Panc1 (cell line): ENCODE results near the gene ABCC1. TPM values are rescaled to one million over a fixed set of nuclear protein-coding genes. Genes with fewer than 3 reads are reported as not detected.

Experiments used
- ATAC-seq: fragments of 200-7000 bp; cut with Tn5 transposase; 2 replicates; pipeline ENCODE4 v1.9.1; 2020; ENCODE audit warnings: mild to moderate bottlenecking, moderate library complexity
- BruUV-seq: library from RNA; stranded (reverse); fragments of 400-500 nt; replicated peaks from 2 replicates; lab custom pipeline; 2021; lab: Mats Ljungman, UMichigan
- CTCF ChIA-PET: fragments of 300-600 bp; sonication (Branson Sonifier 250); formaldehyde crosslinking; loops from one replicate; lab custom pipeline; 2022; ENCODE audit warnings: antibody characterized with exemption; lab: Charles Lee
- POLR2A ChIA-PET: fragments of 300-600 bp; sonication (Branson Sonifier 250); formaldehyde crosslinking; loops from one replicate; lab custom pipeline; 2022; ENCODE audit warnings: antibody characterized with exemption; lab: Charles Lee
- DNase-seq: peaks from one replicate; pipeline ENCODE4 v3.0.0-alpha.2; 2010; ENCODE audit warnings: low read depth, low spot score
- H3K27ac ChIP-seq: 2 replicates; pipeline ENCODE4 v1.5.1; 2011; ENCODE audit warnings: mild to moderate bottlenecking, low read length, inconsistent platforms
- H3K27me3 ChIP-seq: fragments of 200-500 bp; sonication (Bioruptor generic); 2 replicates; pipeline ENCODE4 v1.6.0; 2014; ENCODE audit warnings: low read length, inconsistent platforms; ENCODE audit not compliant: control insufficient read depth, insufficient read depth
- H3K36me3 ChIP-seq: fragments of 200-500 bp; sonication (Bioruptor generic); 2 replicates; pipeline ENCODE4 v1.5.1; 2014; ENCODE audit warnings: inconsistent platforms, mild to moderate bottlenecking, low read length, moderate library complexity; ENCODE audit not compliant: control insufficient read depth, insufficient read depth
- H3K4me1 ChIP-seq: 2 replicates; pipeline ENCODE4 v1.5.1; 2011; ENCODE audit warnings: inconsistent platforms, mild to moderate bottlenecking, low read length, moderate library complexity; ENCODE audit not compliant: control insufficient read depth, insufficient read depth
- H3K4me3 ChIP-seq, 2 experiments: 2 replicates each; pipeline ENCODE4 v1.5.1; 2011 to 2012; ENCODE audit warnings: low read depth in 2 of 2, low read length in 2 of 2, mild to moderate bottlenecking in 2 of 2, inconsistent platforms in 1 of 2, moderate library complexity in 1 of 2
- H3K9me3 ChIP-seq: fragments of 200-500 bp; sonication (Bioruptor generic); 2 replicates; pipeline ENCODE4 v1.5.1; 2014; ENCODE audit warnings: low read depth, mild to moderate bottlenecking, inconsistent platforms, low read length, moderate library complexity; ENCODE audit not compliant: control insufficient read depth, insufficient read depth
- POLR2AphosphoS5 ChIP-seq: IDR thresholded peaks from 2 replicates; pipeline ENCODE4 v1.6.1; 2012; ENCODE audit warnings: mild to moderate bottlenecking, low read depth, low read length, moderate library complexity
- SIN3A ChIP-seq: IDR thresholded peaks from 2 replicates; pipeline ENCODE4 v1.6.1; 2012; ENCODE audit warnings: low read depth, mild to moderate bottlenecking, low read length, moderate library complexity, borderline replicate concordance; ENCODE audit not compliant: insufficient read depth
- TCF7L2 ChIP-seq: IDR thresholded peaks from 2 replicates; pipeline ENCODE4 v1.6.1; 2011; ENCODE audit warnings: mild to moderate bottlenecking, low read depth, low read length, inconsistent platforms
- in situ Hi-C: cut with HindIII; loops from 2 replicates; pipeline ENCODE4 v1.10.0; 2016; ENCODE audit warnings: low sequenced_read_pairs, low pct_unique_long_range_greater_than_20kb
- intact Hi-C: fragments of 100-400 bp; cut with micrococcal nuclease; formaldehyde crosslinking; loops from one replicate; pipeline ENCODE4 v1.10.0; 2022; ENCODE audit not compliant: unreplicated experiment
- total RNA-seq: library from RNA; stranded (reverse); gene quantifications from one replicate; pipeline ENCODE4 v1.2.1, GENCODE V29; 2021; ENCODE audit not compliant: unreplicated experiment
- TF ChIP-seq, protein P1 (sequence below): fragments of 450-650 bp; IDR thresholded peaks from 2 replicates; pipeline ENCODE4 v1.5.1; 2017; ENCODE audit warnings: mild to moderate bottlenecking
- TF ChIP-seq, protein P2 (sequence below), 2 experiments: IDR thresholded peaks; 2 replicates each; pipeline ENCODE4 v1.6.1; 2011 to 2012; ENCODE audit warnings: low read depth in 2 of 2, control low read depth in 1 of 2, low read length in 1 of 2, mild to moderate bottlenecking in 1 of 2, moderate library complexity in 1 of 2; ENCODE audit not compliant: insufficient read depth in 1 of 2

ABCC1 gene
- total RNA-seq, 1 experiment from 2014 or later: 296 TPM

DNA sequence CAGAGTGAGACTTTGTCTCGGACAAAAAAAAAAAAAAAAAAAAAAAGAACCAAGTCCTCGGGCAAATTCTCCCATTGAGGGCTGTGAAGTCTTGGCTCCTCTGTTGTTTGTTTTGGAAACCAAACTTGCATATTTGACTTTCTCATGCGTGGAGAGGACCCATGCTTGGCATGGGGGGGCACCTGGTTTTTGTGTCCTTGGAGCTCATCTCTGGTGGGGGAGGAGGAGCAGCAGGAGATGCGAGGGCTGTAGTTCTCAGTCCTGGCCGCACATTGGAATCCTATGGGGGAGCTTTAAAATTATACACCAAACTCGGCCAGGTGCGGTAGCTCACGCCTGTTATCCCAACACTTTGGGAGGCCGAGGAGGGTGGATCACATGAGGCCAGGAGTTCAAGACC lies 199.3 kb downstream of the ABCC1 start:
- no peaks in the 10 kb centered on the region for H3K9me3 ChIP-seq
- ChIA-PET POLR2A (interaction anchor here (0.7 kb wide), 1 partner anchor 1907 kb away, joined by 14 read pairs; no protein-coding TSS in a partner anchor), CTCF (no interaction called here)
- TF ChIP-seq POLR2AphosphoS5 (no peak), SIN3A (no peak), TCF7L2 (no peak)
- TF ChIP-seq, protein P1, sequence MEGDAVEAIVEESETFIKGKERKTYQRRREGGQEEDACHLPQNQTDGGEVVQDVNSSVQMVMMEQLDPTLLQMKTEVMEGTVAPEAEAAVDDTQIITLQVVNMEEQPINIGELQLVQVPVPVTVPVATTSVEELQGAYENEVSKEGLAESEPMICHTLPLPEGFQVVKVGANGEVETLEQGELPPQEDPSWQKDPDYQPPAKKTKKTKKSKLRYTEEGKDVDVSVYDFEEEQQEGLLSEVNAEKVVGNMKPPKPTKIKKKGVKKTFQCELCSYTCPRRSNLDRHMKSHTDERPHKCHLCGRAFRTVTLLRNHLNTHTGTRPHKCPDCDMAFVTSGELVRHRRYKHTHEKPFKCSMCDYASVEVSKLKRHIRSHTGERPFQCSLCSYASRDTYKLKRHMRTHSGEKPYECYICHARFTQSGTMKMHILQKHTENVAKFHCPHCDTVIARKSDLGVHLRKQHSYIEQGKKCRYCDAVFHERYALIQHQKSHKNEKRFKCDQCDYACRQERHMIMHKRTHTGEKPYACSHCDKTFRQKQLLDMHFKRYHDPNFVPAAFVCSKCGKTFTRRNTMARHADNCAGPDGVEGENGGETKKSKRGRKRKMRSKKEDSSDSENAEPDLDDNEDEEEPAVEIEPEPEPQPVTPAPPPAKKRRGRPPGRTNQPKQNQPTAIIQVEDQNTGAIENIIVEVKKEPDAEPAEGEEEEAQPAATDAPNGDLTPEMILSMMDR: no peak
- TF ChIP-seq, protein P2, sequence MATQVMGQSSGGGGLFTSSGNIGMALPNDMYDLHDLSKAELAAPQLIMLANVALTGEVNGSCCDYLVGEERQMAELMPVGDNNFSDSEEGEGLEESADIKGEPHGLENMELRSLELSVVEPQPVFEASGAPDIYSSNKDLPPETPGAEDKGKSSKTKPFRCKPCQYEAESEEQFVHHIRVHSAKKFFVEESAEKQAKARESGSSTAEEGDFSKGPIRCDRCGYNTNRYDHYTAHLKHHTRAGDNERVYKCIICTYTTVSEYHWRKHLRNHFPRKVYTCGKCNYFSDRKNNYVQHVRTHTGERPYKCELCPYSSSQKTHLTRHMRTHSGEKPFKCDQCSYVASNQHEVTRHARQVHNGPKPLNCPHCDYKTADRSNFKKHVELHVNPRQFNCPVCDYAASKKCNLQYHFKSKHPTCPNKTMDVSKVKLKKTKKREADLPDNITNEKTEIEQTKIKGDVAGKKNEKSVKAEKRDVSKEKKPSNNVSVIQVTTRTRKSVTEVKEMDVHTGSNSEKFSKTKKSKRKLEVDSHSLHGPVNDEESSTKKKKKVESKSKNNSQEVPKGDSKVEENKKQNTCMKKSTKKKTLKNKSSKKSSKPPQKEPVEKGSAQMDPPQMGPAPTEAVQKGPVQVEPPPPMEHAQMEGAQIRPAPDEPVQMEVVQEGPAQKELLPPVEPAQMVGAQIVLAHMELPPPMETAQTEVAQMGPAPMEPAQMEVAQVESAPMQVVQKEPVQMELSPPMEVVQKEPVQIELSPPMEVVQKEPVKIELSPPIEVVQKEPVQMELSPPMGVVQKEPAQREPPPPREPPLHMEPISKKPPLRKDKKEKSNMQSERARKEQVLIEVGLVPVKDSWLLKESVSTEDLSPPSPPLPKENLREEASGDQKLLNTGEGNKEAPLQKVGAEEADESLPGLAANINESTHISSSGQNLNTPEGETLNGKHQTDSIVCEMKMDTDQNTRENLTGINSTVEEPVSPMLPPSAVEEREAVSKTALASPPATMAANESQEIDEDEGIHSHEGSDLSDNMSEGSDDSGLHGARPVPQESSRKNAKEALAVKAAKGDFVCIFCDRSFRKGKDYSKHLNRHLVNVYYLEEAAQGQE (IDR thresholded peaks at IDR 0.05; ENCODE audit: insufficient read depth in 1 of 2, low read depth in 2 of 2, low read length in 1 of 2): no peak
- in situ Hi-C loops: no loop called here
- H3K27me3 ChIP-seq: no peaks in the 10 kb centered on the region
- H3K4me1 ChIP-seq: peaks cover 39% of the 10 kb centered on the region
- H3K27ac ChIP-seq: no peak overlapping the region
- intact Hi-C loops: no loop called here
- no TSS peak for BruUV-seq
- H3K4me3 ChIP-seq: no peak overlapping the region
- no peak for ATAC-seq
- peaks cover 5% of the 10 kb centered on the region for H3K36me3 ChIP-seq
- no peak for DNase-seq

DNA sequence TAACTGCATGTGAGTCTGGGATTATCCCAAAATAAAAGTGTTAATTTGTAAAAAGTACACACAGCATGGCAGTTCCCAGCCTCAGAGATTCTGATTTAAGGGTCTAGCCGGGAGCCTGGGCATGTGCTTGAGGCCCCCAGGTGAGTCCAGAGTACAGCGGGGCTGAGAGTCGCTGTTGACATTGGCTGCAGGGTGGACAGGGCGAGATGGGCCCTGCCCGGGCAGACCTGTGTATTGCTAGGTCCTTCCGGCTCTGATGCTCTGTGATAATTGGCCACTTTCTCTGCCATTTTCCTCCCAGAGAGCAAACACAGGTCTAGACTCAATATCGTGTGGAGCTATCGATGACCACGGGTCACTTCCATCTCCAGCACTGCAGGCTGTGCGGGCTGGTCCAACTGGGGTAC lies 200.3 kb downstream of the ABCC1 start:
- Histone ChIP-seq H3K27ac (no peak overlapping the region), H3K4me1 (peaks cover 39% of the 10 kb centered on the region), H3K36me3 (no peaks in the 10 kb centered on the region), H3K9me3 (no peaks in the 10 kb centered on the region), H3K27me3 (no peaks in the 10 kb centered on the region), H3K4me3 (no peak overlapping the region)
- BruUV-seq: no TSS peak
- POLR2A ChIA-PET: no interaction called here
- ATAC-seq (peak; percentile 32), DNase-seq (no peak)
- CTCF ChIA-PET: no interaction called here
- TF ChIP-seq, protein P2 (IDR thresholded peaks at IDR 0.05; ENCODE audit: insufficient read depth in 1 of 2, low read depth in 2 of 2, low read length in 1 of 2): no peak
- TF ChIP-seq TCF7L2 (no peak), POLR2AphosphoS5 (no peak), SIN3A (no peak)
- TF ChIP-seq, protein P1: no peak
- intact Hi-C loops (no loop called here), in situ Hi-C loops (no loop called here)
